Esophagus squamous epithelium (tissue), 5 donors: ENCODE data around the gene IL1RAPL2. TPM values are rescaled to one million over a fixed set of nuclear protein-coding genes. Genes with fewer than 3 reads are reported as not detected.
"Not testable (repeated sequence)": the region's sequence is repeated elsewhere in the genome, so short reads cannot be mapped to it uniquely, and the experiment has no call there.

Experiments
- DNase-seq: peaks from one replicate; lab custom pipeline; 2025; lab: John Stamatoyannopoulos, UW
- H3K27ac ChIP-seq, 4 donors: fragments of 200-600 bp; sonication (generic); one replicate each; pipeline ENCODE4 v1.5.1; 2016 to 2019; ENCODE audit warnings: mild to moderate bottlenecking in 1 of 4
- H3K27me3 ChIP-seq, 4 donors: fragments of 200-600 bp; sonication (generic); 1 replicate in 3 of 4; 2 replicates in 1 of 4; pipeline versions ENCODE4 v1.5.1 to v1.6.0; 2017 to 2021; ENCODE audit warnings: antibody characterized with exemption in 1 of 4
- H3K36me3 ChIP-seq, 3 donors: fragments of 200-600 bp; sonication (generic); one replicate each; pipeline ENCODE4 v1.5.1; 2016 to 2019
- H3K4me1 ChIP-seq, 3 donors: fragments of 200-600 bp; sonication (generic); one replicate each; pipeline ENCODE4 v1.5.1; 2017 to 2019
- H3K4me3 ChIP-seq, 4 donors: fragments of 200-600 bp; sonication (generic); 1 replicate in 3 of 4; 2 replicates in 1 of 4; pipeline ENCODE4 v1.5.1; 2016 to 2019; ENCODE audit warnings: mild to moderate bottlenecking in 2 of 4, moderate library complexity in 1 of 4
- H3K9me3 ChIP-seq, 3 donors: fragments of 200-600 bp; sonication (generic); one replicate each; pipeline ENCODE4 v1.5.1; 2016 to 2019
- CTCF ChIP-seq, 6 experiments: fragments of 450-650 bp in 4 of 6; fragments of 200-600 bp in 2 of 6; sonication (generic) in 2 of 6; IDR thresholded peaks; one replicate each; pipeline ENCODE4 v1.5.1; 2016 to 2019; ENCODE audit warnings: antibody characterized with exemption in 6 of 6, mild to moderate bottlenecking in 4 of 6, moderate library complexity in 4 of 6
- POLR2A ChIP-seq, 4 donors: fragments of 450-650 bp; IDR thresholded peaks; one replicate each; pipeline ENCODE4 v1.6.1; 2017; ENCODE audit warnings: antibody characterized with exemption in 4 of 4, mild to moderate bottlenecking in 4 of 4, moderate library complexity in 3 of 4
- WGBS, 2 donors: methylation state at CpG; one replicate each; pipeline ENCODE4 v1.1.5; 2018; 5-methylcytosine and 5-hydroxymethylcytosine counted together
- intact Hi-C: fragments of 100-400 bp; cut with DNase I; formaldehyde crosslinking; loops from one replicate; pipeline ENCODE4 v1.15.0; 2022
- total RNA-seq, 4 donors: library from RNA; depleted of rRNA; stranded (reverse); fragments of >200 nt; gene quantifications; one replicate each; pipeline ENCODE4 v1.1.0, GENCODE V29; 2016
- donor health status: DM: yes; HTN: yes; CAD: no.

Gene IL1RAPL2
- total RNA-seq, 4 donors from 2014 or later = 0.09 TPM; not detected in 3

- WGBS, 2 donors = 61 to 79% methylated on average over 3 of the region's 3 CpGs
- no peaks in the 10 kb centered on the region for H3K4me1 ChIP-seq
- no peaks in the 10 kb centered on the region for H3K36me3 ChIP-seq
- no peaks in the 10 kb centered on the region for H3K9me3 ChIP-seq
- no peak overlapping the region for H3K4me3 ChIP-seq
- TF ChIP-seq POLR2A (IDR thresholded peaks at IDR 0.05) (no peak), CTCF (IDR thresholded peaks at IDR 0.05) (no peak)
- H3K27me3 ChIP-seq = no peaks in the 10 kb centered on the region
- H3K27ac ChIP-seq = no peak overlapping the region
- no peak for DNase-seq
- intact Hi-C loops = no loop called here
These were observed 655.4 kb downstream of the IL1RAPL2 start for GRCh38 chrX:105221374-105221773.

GRCh38 chrX:105226499-105226898 is 660.5 kb downstream of the IL1RAPL2 start:
- H3K36me3 ChIP-seq = no peaks in the 10 kb centered on the region
- WGBS, 2 donors = 54 to 80% methylated on average over 3 of the region's 5 CpGs
- intact Hi-C loops = no loop called here
- H3K27me3 ChIP-seq = no peaks in the 10 kb centered on the region
- no peak overlapping the region for H3K4me3 ChIP-seq
- H3K9me3 ChIP-seq = no peaks in the 10 kb centered on the region
- DNase-seq = no peak
- TF ChIP-seq CTCF (IDR thresholded peaks at IDR 0.05) (no peak), POLR2A (IDR thresholded peaks at IDR 0.05) (no peak)
- no peak overlapping the region for H3K27ac ChIP-seq
- H3K4me1 ChIP-seq = no peaks in the 10 kb centered on the region

GRCh38 chrX:105228602-105229001 is 662.6 kb downstream of the IL1RAPL2 start:
- H3K4me1 ChIP-seq = no peaks in the 10 kb centered on the region
- WGBS, 2 donors = 64 to 71% methylated on average over 2 of the region's 2 CpGs
- no peaks in the 10 kb centered on the region for H3K36me3 ChIP-seq
- no peak for DNase-seq
- H3K4me3 ChIP-seq = no peak overlapping the region
- H3K27me3 ChIP-seq = no peaks in the 10 kb centered on the region
- H3K27ac ChIP-seq = no peak overlapping the region
- TF ChIP-seq POLR2A (IDR thresholded peaks at IDR 0.05) = no peak
- no peak for TF ChIP-seq CTCF (IDR thresholded peaks at IDR 0.05)
- intact Hi-C loops = no loop called here
- H3K9me3 ChIP-seq = no peaks in the 10 kb centered on the region

GRCh38 chrX:105229146-105229545 is 663.1 kb downstream of the IL1RAPL2 start:
- H3K9me3 ChIP-seq = no peaks in the 10 kb centered on the region
- intact Hi-C loops = no loop called here
- no peak for DNase-seq
- TF ChIP-seq POLR2A (IDR thresholded peaks at IDR 0.05) (no peak), CTCF (IDR thresholded peaks at IDR 0.05) (no peak)
- H3K27me3 ChIP-seq = no peaks in the 10 kb centered on the region
- no peak overlapping the region for H3K4me3 ChIP-seq
- no peaks in the 10 kb centered on the region for H3K4me1 ChIP-seq
- H3K27ac ChIP-seq = no peak overlapping the region
- no peaks in the 10 kb centered on the region for H3K36me3 ChIP-seq
- 63 to 78% methylated on average over 3 of the region's 3 CpGs for WGBS, 2 donors

- H3K27me3 ChIP-seq, intact Hi-C loops: not testable (repeated sequence)
These were observed 671.4 kb downstream of the IL1RAPL2 start for GRCh38 chrX:105237407-105237806.

GRCh38 chrX:105241056-105241455 is 675.1 kb downstream of the IL1RAPL2 start:
- H3K4me3 ChIP-seq = no peak overlapping the region
- TF ChIP-seq POLR2A (IDR thresholded peaks at IDR 0.05) = no peak
- no peak for TF ChIP-seq CTCF (IDR thresholded peaks at IDR 0.05)
- no peak overlapping the region for H3K27ac ChIP-seq
- H3K4me1 ChIP-seq = no peaks in the 10 kb centered on the region
- no peak for DNase-seq
- 47 to 65% methylated on average over 2 of the region's 2 CpGs for WGBS, 2 donors
- no peaks in the 10 kb centered on the region for H3K9me3 ChIP-seq
- H3K27me3 ChIP-seq = no peaks in the 10 kb centered on the region
- intact Hi-C loops = no loop called here
- H3K36me3 ChIP-seq = no peaks in the 10 kb centered on the region

More at GRCh38 chrX:105237407-105237806, 671.4 kb downstream of the IL1RAPL2 start:
- DNase-seq, H3K9me3 ChIP-seq, H3K4me1 ChIP-seq, H3K4me3 ChIP-seq, H3K36me3 ChIP-seq, H3K27ac ChIP-seq: not testable (repeated sequence)
- WGBS, 2 donors = 43 to 52% methylated on average over 3 of the region's 3 CpGs
